ENCODE measurements around the gene SOAT1.
A peak's percentile ranks its signal among the peaks of the same experiment; 100 is the strongest.

The SOAT1 gene

DNA sequence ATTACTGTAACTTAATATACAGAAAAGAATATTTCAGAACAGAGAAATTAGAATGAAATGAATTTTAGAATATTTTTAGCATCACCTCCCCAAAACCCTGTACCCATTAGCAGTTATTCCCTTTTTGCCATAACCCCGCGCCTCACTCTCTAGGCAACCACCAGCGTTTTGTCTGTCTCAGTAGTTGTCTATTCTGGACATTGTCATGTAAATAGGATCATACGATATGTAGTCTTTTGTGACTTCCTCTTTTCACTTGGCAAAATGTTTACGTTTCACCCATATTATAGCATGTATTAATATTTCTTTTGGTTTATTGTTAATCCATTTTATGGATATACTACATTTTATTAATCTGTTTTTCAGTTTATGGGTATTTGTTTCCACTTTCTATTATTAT is 24.9 kb downstream of the SOAT1 start:
- peaks cover 26% of the 10 kb centered on the region for H3K36me3 Mint-ChIP-seq
- H3K9me3 Mint-ChIP-seq: peaks cover 2% of the 10 kb centered on the region
- H3K4me3 Mint-ChIP-seq: no peak overlapping the region
- no peak for DNase-seq (ENCODE audit: low spot score in 2 of 2)
- no peak overlapping the region for H3K27ac Mint-ChIP-seq
- peaks cover 3% of the 10 kb centered on the region for H3K4me1 Mint-ChIP-seq
- no peak for ATAC-seq (ENCODE audit: low read depth)
- no peaks in the 10 kb centered on the region for H3K27me3 Mint-ChIP-seq

DNA sequence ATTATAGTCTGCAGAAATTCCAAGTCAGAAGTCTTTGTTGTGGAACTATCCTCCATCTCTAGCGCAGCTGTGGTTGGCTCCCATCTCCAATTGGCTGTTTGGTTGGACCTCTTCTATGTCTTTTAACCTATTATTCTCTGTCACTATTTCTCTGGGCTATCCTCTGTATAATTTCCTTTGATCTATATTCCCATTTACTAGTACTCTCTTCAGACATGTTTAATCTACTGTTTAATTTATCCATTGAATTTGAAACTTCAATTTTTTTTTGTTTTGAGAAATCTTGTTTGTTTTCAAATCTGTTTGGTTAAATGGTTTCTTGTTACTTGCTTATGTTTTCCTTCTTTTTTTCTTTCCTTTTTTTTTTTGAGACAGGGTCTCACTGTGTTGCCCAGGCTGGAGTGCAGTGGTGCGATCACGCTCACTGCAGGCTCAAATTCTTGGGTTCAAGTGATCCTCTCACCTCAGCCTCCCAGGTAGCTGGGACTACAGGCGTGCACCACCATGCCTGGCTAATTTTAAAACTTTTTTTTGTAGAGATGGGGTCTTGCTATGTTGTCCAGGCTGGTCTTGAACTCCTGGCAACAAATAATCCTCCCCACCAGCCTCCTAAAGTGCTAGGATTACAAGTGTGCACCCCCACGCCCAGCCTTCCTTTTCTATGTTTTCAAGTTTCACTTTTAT is 28.1 kb downstream of the SOAT1 start:
- Mint-ChIP-seq H3K4me3 (no peak overlapping the region), H3K36me3 (peaks cover 32% of the 10 kb centered on the region), H3K9me3 (peaks cover 2% of the 10 kb centered on the region), H3K4me1 (peaks cover 4% of the 10 kb centered on the region), H3K27ac (no peak overlapping the region), H3K27me3 (no peaks in the 10 kb centered on the region)
- no peak for ATAC-seq (ENCODE audit: low read depth)
- no peak for DNase-seq (ENCODE audit: low spot score in 2 of 2)

DNA sequence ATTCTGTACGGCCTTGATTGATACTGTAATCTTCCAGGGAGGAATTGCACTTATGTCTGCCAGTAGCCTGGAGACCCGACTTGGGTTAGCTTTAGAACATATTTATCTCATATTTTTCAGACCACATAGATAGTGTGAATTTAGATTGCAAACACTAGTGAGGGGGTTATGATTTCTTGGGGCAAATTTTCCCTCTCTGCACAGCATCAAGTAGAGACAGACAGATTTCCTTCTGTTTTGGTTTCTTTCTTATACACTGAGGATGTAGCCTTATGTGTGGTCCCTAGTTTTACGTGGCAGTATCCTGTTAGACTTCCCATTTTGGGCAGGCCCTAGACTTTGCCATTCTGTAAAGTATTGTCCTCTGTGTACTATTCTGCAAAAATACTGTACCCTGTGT is 29.0 kb downstream of the SOAT1 start:
- Mint-ChIP-seq H3K4me1 (peaks cover 4% of the 10 kb centered on the region), H3K4me3 (no peak overlapping the region), H3K9me3 (peaks cover 2% of the 10 kb centered on the region), H3K27ac (peak overlapping the region; percentile 17), H3K27me3 (no peaks in the 10 kb centered on the region), H3K36me3 (peaks cover 37% of the 10 kb centered on the region)
- DNase-seq (ENCODE audit: low spot score in 2 of 2) (no peak), ATAC-seq (ENCODE audit: low read depth) (no peak)

DNA sequence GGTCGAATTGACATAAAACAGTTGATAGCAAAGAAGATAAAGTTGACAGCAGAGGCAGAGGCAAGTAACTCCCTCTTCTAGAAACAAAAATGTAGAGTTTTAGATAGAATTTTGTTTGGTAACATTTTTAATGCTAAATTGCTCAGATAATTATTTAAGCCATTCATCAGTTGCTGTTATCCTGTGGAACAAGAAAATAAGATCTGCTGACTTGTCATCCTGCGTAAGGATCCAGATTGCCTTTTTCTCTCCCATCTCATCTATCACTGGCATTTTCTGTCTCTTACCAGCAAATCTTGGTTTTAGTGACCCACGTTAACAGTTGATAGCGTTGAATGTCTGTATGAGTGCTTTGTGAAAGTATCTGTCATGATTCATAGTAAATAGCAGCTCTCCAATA is 29.8 kb downstream of the SOAT1 start:
- Mint-ChIP-seq H3K4me1 (peaks cover 4% of the 10 kb centered on the region), H3K27me3 (no peaks in the 10 kb centered on the region), H3K9me3 (peaks cover 2% of the 10 kb centered on the region), H3K4me3 (no peak overlapping the region), H3K36me3 (peaks cover 37% of the 10 kb centered on the region), H3K27ac (no peak overlapping the region)
- ATAC-seq (ENCODE audit: low read depth): no peak
- no peak for DNase-seq (ENCODE audit: low spot score in 2 of 2)

DNA sequence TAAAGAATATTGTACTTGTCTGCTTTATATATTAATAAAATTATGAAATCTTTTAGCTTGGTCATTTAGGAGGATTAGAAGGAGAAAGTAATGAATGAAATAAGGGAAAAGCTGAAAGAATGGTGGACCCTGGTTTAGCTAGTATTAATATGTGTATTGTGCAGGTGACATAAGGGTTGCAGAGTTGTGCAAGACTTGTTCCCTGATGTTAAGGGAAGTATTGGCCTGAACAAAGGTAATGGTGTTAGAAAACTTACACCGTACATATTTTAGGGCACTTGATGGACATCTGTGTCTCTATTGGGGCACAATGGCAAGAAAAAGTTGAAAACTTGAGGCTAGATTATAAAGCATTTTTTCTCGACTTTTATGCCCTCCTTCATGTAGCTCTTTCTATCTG is 32.2 kb downstream of the SOAT1 start:
- no peak overlapping the region for H3K27ac Mint-ChIP-seq
- no peaks in the 10 kb centered on the region for H3K27me3 Mint-ChIP-seq
- peaks cover 43% of the 10 kb centered on the region for H3K36me3 Mint-ChIP-seq
- no peak for ATAC-seq (ENCODE audit: low read depth)
- no peak for DNase-seq (ENCODE audit: low spot score in 2 of 2)
- peaks cover 5% of the 10 kb centered on the region for H3K4me1 Mint-ChIP-seq
- H3K4me3 Mint-ChIP-seq: no peak overlapping the region
- H3K9me3 Mint-ChIP-seq: peaks cover 2% of the 10 kb centered on the region

DNA sequence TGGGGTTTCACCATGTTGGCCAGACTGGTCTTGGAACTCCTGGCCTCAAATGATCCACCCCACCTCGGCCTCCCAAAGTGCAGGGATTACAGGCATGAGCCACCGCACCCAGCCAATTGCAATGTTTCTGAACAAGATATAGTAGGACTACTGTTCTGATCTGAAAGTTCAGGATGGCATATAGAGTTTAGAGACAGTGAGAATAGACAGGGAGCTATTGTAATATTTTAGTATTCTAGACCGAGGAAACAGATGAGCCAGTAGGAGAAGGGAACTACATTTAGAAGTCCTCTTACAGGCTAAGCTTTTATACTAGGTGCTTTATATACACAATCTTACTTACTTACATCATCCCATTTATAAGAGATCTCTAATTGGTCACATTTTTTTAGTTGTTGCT is 33.1 kb downstream of the SOAT1 start:
- H3K9me3 Mint-ChIP-seq: peaks cover 2% of the 10 kb centered on the region

DNA sequence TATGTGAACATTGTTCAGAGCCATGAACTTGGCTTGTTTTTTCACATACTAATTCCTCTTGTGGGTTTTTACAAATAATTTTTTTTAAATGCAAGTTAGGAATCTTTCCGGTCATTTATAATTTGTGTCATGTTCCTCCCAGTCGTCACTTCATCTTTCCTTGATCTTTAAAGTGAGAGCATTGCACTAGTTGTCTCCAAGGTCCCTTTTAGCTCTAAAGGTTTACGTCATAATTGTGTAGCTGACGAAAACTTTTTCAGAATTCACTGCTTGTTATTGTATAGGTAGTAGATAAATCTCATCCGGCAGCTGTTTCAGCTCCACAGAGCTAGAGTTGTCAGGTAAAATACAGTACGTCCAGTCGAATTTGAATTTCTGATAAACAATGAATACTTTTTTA is 33.6 kb downstream of the SOAT1 start:
- H3K4me1 Mint-ChIP-seq: peaks cover 5% of the 10 kb centered on the region
- no peak for ATAC-seq (ENCODE audit: low read depth)
- peaks cover under 1% of the 10 kb centered on the region for H3K9me3 Mint-ChIP-seq
- H3K4me3 Mint-ChIP-seq: no peak overlapping the region
- H3K27ac Mint-ChIP-seq: no peak overlapping the region
- no peaks in the 10 kb centered on the region for H3K27me3 Mint-ChIP-seq
- peaks cover 33% of the 10 kb centered on the region for H3K36me3 Mint-ChIP-seq
- no peak for DNase-seq (ENCODE audit: low spot score in 2 of 2)

More for the DNA sequence above, 33.1 kb downstream of the SOAT1 start:
- no peak for ATAC-seq (ENCODE audit: low read depth)
- Mint-ChIP-seq H3K4me1 (peaks cover 5% of the 10 kb centered on the region), H3K27me3 (no peaks in the 10 kb centered on the region), H3K4me3 (no peak overlapping the region), H3K36me3 (peaks cover 37% of the 10 kb centered on the region), H3K27ac (no peak overlapping the region)
- no peak for DNase-seq (ENCODE audit: low spot score in 2 of 2)

DNA sequence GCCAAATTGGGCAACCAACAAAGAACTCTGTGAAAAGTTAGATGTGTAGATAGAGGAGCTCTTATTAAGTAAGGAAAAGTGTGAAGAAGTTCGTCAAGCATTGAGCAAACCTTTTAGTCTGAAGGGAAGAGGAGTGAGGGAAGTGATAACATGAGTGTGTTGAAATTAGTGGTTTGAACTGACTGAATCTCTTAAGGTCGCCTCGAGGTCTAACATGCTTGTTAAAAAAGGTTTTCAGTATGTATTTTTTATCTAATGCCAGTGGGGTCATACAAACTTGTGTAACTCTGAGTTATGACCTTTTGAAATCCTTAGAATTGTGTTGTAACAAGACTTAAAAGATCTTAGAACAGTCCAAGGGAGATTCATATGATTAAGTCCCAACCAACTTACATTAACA is 34.1 kb downstream of the SOAT1 start:
- Mint-ChIP-seq H3K27me3 (no peaks in the 10 kb centered on the region), H3K9me3 (no peaks in the 10 kb centered on the region), H3K4me1 (peaks cover 5% of the 10 kb centered on the region), H3K27ac (no peak overlapping the region), H3K36me3 (peaks cover 28% of the 10 kb centered on the region), H3K4me3 (no peak overlapping the region)
- ATAC-seq (ENCODE audit: low read depth) (no peak), DNase-seq (ENCODE audit: low spot score in 2 of 2) (no peak)

DNA sequence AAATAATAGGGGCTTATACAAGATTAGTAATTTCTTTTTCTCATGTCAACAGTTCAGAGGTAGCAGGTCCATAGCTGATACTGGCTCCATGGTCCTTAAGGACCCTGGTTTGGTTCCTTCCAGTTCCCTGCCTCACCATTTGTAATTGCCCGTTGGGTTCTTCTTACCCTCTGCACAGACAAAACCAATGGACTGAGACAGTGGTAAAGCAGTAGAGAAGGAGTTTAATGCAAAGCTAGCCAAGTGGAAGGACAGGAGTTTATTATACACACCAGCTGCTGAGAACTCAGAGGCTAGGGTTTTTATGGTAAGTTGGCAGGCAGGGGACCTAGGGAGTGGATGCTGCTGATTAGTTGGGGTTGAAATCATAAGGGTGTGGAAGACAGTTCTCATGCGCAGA is 36.3 kb downstream of the SOAT1 start:
- peaks cover 30% of the 10 kb centered on the region for H3K36me3 Mint-ChIP-seq
- peaks cover 3% of the 10 kb centered on the region for H3K4me1 Mint-ChIP-seq
- ATAC-seq (ENCODE audit: low read depth) (no peak), DNase-seq (ENCODE audit: low spot score in 2 of 2) (no peak)
- no peaks in the 10 kb centered on the region for H3K9me3 Mint-ChIP-seq
- no peak overlapping the region for H3K27ac Mint-ChIP-seq
- no peaks in the 10 kb centered on the region for H3K27me3 Mint-ChIP-seq
- no peak overlapping the region for H3K4me3 Mint-ChIP-seq

DNA sequence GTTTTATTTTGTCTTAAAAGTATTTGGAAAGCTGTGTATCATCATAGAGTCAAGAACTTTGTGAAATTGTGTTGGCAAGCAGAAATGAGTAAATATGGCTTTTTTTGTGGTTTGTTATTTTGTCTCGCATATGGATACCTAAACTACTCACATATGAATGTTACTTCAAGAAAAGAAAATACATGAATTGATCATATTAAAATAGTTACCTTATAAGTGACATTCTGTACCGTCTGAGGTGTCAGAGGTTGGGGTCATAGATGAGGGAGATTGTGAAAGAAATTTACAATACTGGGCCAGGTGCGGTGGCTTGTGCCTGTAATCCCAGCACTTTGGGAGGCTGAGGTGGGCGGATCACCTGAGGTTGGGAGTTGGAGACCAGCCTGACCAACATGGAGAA is 40.8 kb downstream of the SOAT1 start:
- no peaks in the 10 kb centered on the region for H3K9me3 Mint-ChIP-seq
- H3K36me3 Mint-ChIP-seq: peaks cover 23% of the 10 kb centered on the region
- no peak for DNase-seq (ENCODE audit: low spot score in 2 of 2)
- peaks cover 8% of the 10 kb centered on the region for H3K4me1 Mint-ChIP-seq
- H3K4me3 Mint-ChIP-seq: no peak overlapping the region
- H3K27ac Mint-ChIP-seq: no peak overlapping the region
- H3K27me3 Mint-ChIP-seq: no peaks in the 10 kb centered on the region
- ATAC-seq (ENCODE audit: low read depth): no peak

DNA sequence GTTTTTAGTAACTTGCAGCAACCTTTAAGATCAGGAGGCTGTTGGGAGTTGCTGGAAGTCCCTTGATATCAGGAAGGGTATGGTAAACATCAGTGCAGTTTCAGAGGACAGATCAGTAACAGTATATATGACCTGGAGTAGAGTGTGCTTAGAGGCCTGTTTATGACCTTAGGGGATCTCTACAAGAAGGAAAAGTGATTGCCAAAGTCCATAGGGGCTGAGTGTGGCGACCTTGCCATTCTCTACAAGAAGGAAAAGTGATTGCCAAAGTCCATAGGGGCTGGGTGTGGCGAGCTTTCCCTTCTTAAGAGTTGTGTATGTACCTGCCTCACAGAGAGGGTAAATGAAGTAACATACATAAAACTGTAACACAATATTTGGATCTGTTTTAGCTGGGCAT is 43.7 kb downstream of the SOAT1 start:
- Mint-ChIP-seq H3K9me3 (no peaks in the 10 kb centered on the region), H3K36me3 (peaks cover 19% of the 10 kb centered on the region), H3K4me3 (no peak overlapping the region), H3K27me3 (no peaks in the 10 kb centered on the region), H3K27ac (peak overlapping the region; percentile 49), H3K4me1 (peaks cover 9% of the 10 kb centered on the region)
- ATAC-seq (ENCODE audit: low read depth) (no peak), DNase-seq (ENCODE audit: low spot score in 2 of 2) (no peak)

DNA sequence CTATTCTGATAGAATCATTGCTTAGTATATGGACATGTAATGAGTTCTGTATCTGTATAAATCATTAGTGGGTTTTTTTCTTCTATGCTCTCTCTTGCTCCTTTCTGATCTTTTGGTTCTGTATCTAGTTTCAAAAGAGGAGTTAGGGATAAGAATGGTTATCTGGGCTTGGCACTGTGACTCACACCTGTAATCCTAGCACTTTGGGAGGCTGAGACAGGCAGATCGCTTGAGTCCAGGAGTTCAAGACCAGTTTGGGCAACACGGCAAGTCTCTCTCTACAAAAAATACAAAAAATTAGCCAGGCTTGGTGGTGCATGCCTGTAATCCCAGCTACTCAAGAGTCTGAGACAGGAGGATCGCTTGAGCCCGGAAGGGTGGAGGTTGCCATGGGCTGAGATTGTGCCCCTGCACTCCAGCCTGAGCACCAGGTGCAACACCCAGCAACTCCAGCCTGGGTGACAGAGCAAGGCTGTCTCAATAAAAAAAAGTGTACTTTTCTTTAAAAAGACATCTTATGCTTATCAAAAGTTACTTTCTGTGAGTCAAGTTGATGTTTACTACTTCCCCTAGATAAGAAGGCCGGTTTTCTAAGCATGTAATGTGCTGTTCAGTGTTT is 44.5 kb downstream of the SOAT1 start:
- no peak for DNase-seq (ENCODE audit: low spot score in 2 of 2)
- peaks cover 24% of the 10 kb centered on the region for H3K36me3 Mint-ChIP-seq
- no peaks in the 10 kb centered on the region for H3K27me3 Mint-ChIP-seq
- no peak overlapping the region for H3K4me3 Mint-ChIP-seq
- no peak overlapping the region for H3K27ac Mint-ChIP-seq
- H3K4me1 Mint-ChIP-seq: peaks cover 9% of the 10 kb centered on the region
- no peaks in the 10 kb centered on the region for H3K9me3 Mint-ChIP-seq
- ATAC-seq (ENCODE audit: low read depth): no peak

DNA sequence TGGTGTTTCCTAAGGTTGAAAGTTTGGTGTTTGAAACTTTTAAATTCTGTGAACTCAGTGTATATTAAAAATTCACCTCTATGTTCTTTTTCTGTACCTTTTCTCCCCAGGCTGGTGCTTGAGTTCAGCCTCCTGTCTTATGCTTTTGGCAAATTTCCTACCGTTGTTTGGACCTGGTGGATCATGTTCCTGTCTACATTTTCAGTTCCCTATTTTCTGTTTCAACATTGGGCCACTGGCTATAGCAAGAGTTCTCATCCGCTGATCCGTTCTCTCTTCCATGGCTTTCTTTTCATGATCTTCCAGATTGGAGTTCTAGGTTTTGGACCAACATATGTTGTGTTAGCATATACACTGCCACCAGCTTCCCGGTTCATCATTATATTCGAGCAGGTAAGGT is 47.3 kb downstream of the SOAT1 start:
- Mint-ChIP-seq H3K27me3 (no peaks in the 10 kb centered on the region), H3K4me1 (peaks cover 9% of the 10 kb centered on the region), H3K27ac (no peak overlapping the region), H3K9me3 (no peaks in the 10 kb centered on the region), H3K4me3 (peak overlapping the region; percentile 16), H3K36me3 (peaks cover 29% of the 10 kb centered on the region)
- peak; percentile 69 for ATAC-seq (ENCODE audit: low read depth)
- DNase-seq (ENCODE audit: low spot score in 2 of 2): no peak

DNA sequence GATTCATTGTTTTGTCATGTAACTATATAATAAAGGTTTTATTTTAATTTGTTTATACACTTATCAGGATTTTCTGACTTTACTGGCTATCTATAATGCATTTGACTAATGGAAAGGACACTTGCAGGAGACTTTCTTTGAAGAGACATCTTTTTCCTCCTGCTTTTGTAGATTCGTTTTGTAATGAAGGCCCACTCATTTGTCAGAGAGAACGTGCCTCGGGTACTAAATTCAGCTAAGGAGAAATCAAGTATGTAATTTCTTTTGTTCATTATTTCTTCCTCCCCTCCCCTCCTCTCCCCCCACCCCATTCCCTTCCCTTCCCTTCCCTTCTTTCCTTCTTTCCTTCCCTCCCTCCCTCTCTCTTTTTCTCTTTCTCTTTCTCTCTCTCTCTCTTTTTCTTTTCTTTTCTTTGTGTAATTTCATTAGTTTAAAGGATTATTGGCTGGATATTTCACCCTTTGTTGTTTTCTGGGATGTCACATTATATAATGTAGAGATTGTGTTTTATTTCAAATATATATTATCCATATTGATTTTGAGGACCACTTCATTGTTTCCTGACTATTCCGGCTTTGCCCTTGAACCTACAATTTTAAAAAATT is 48.4 kb downstream of the SOAT1 start:
- Mint-ChIP-seq H3K9me3 (no peaks in the 10 kb centered on the region), H3K4me3 (no peak overlapping the region), H3K27ac (no peak overlapping the region), H3K4me1 (peaks cover 9% of the 10 kb centered on the region), H3K27me3 (no peaks in the 10 kb centered on the region), H3K36me3 (peaks cover 30% of the 10 kb centered on the region)
- DNase-seq (ENCODE audit: low spot score in 2 of 2) (no peak), ATAC-seq (ENCODE audit: low read depth) (no peak)
